GM21447 (cell line): ENCODE data around the gene DALRD3.

Source experiments
- ATAC-seq: cut with Tn5 transposase; IDR thresholded peaks from one replicate; pipeline ENCODE4 v1.9.1; 2021; ENCODE audit not compliant: unreplicated experiment

The DALRD3 gene

GRCh38 chr3:49017971-49018706, at the start of gene DALRD3:
DALRD3 (minus strand) TSS chr3:49018580; CDS start chr3:49018564, 16 bp downstream.
- no peak for ATAC-seq

GRCh38 chr3:49058011-49058410, 39.6 kb upstream of the DALRD3 start:
- no peak for ATAC-seq

GRCh38 chr3:49057268-49057667, 38.9 kb upstream of the DALRD3 start:
- ATAC-seq, result no peak

- ATAC-seq, result no peak
Observed at GRCh38 chr3:49054344-49054862, 36.0 kb upstream of the DALRD3 start.

- ATAC-seq, result no peak
Observed at GRCh38 chr3:49053543-49053942, 35.2 kb upstream of the DALRD3 start.

GRCh38 chr3:49035281-49035680, 16.9 kb upstream of the DALRD3 start:
- ATAC-seq, result no peak

- no peak for ATAC-seq
Observed at GRCh38 chr3:49034650-49035049, 16.3 kb upstream of the DALRD3 start.

GRCh38 chr3:49032646-49033304, 14.4 kb upstream of the DALRD3 start:
- no peak for ATAC-seq

- ATAC-seq, result no peak
Observed at GRCh38 chr3:49030321-49030720, 11.9 kb upstream of the DALRD3 start.

- ATAC-seq, result no peak
Observed at GRCh38 chr3:49029563-49029884, 11.1 kb upstream of the DALRD3 start.

- ATAC-seq, result peak; percentile 76
Observed at GRCh38 chr3:49028673-49029562, 10.5 kb upstream of the DALRD3 start, which contains the start of gene IMPDH2. IMPDH2 (minus strand) TSS chr3:49029398; CDS start chr3:49029350, 48 bp downstream.

- no peak for ATAC-seq
Observed at GRCh38 chr3:49028298-49028672, 9.9 kb upstream of the DALRD3 start.

- no peak for ATAC-seq
Observed at GRCh38 chr3:49027634-49028033, 9.3 kb upstream of the DALRD3 start.

- no peak for ATAC-seq
Observed at GRCh38 chr3:49026536-49026935, 8.2 kb upstream of the DALRD3 start.

- ATAC-seq, result no peak
Observed at GRCh38 chr3:49025793-49026520, 7.6 kb upstream of the DALRD3 start.

GRCh38 chr3:49025005-49025792, 6.8 kb upstream of the DALRD3 start:
- ATAC-seq, result no peak

- ATAC-seq, result no peak
Observed at GRCh38 chr3:49024449-49024848, 6.1 kb upstream of the DALRD3 start.

GRCh38 chr3:49023775-49024174, 5.4 kb upstream of the DALRD3 start:
- no peak for ATAC-seq

- ATAC-seq, result no peak
Observed at GRCh38 chr3:49022688-49023171, 4.3 kb upstream of the DALRD3 start.
